HEK293 (cell line): ENCODE data around the gene SAV1.

Experiments
- FEZF1 ChIP-seq: fragments of 450-650 bp; formaldehyde crosslinking; IDR thresholded peaks from 2 replicates; pipeline ENCODE4 v1.5.1; 2016; ENCODE audit warnings: missing biosample characterization, missing genetic modification characterization
- GFI1B ChIP-seq: fragments of 450-650 bp; formaldehyde crosslinking; IDR thresholded peaks from 2 replicates; pipeline ENCODE4 v1.5.1; 2016; ENCODE audit warnings: missing biosample characterization, missing genetic modification characterization
- KLF8 ChIP-seq: fragments of 450-650 bp; formaldehyde crosslinking; IDR thresholded peaks from 2 replicates; pipeline ENCODE4 v1.5.1; 2016; ENCODE audit warnings: missing biosample characterization, missing genetic modification characterization
- OSR2 ChIP-seq: fragments of 450-650 bp; formaldehyde crosslinking; IDR thresholded peaks from 2 replicates; pipeline ENCODE4 v1.5.1; 2016; ENCODE audit warnings: missing biosample characterization, missing genetic modification characterization
- SCRT1 ChIP-seq: fragments of 450-650 bp; formaldehyde crosslinking; IDR thresholded peaks from 2 replicates; pipeline ENCODE4 v1.5.1; 2016; ENCODE audit warnings: missing biosample characterization, missing genetic modification characterization, borderline replicate concordance
- SCRT2 ChIP-seq: fragments of 450-650 bp; formaldehyde crosslinking; IDR thresholded peaks from 2 replicates; pipeline ENCODE4 v1.5.1; 2016; ENCODE audit warnings: missing biosample characterization, missing genetic modification characterization
- ZBTB20 ChIP-seq: fragments of 450-650 bp; formaldehyde crosslinking; IDR thresholded peaks from 2 replicates; pipeline ENCODE4 v1.5.1; 2016; ENCODE audit warnings: missing biosample characterization, missing genetic modification characterization
- ZNF133 ChIP-seq: fragments of 450-650 bp; formaldehyde crosslinking; IDR thresholded peaks from 2 replicates; pipeline ENCODE4 v1.5.1; 2016; ENCODE audit warnings: missing biosample characterization, missing genetic modification characterization
- ZNF155 ChIP-seq: fragments of 450-650 bp; formaldehyde crosslinking; IDR thresholded peaks from 2 replicates; pipeline ENCODE4 v1.5.1; 2016; ENCODE audit warnings: missing biosample characterization, missing genetic modification characterization
- ZNF184 ChIP-seq: fragments of 450-650 bp; IDR thresholded peaks from 2 replicates; pipeline ENCODE4 v1.5.1; 2018; ENCODE audit warnings: missing biosample characterization, mild to moderate bottlenecking, missing genetic modification characterization
- ZNF654 ChIP-seq: fragments of 450-650 bp; formaldehyde crosslinking; IDR thresholded peaks from 2 replicates; pipeline ENCODE4 v1.5.1; 2016; ENCODE audit warnings: low read depth, missing biosample characterization, missing genetic modification characterization
- ZXDB ChIP-seq: fragments of 450-650 bp; formaldehyde crosslinking; IDR thresholded peaks from 2 replicates; pipeline ENCODE4 v1.5.1; 2016; ENCODE audit warnings: missing biosample characterization, missing genetic modification characterization
- TF ChIP-seq, protein P1 (sequence below): fragments of 450-650 bp; formaldehyde crosslinking; conservative IDR thresholded peaks from 2 replicates; pipeline ENCODE4 v1.5.1; 2016; ENCODE audit warnings: low read depth, missing biosample characterization, missing genetic modification characterization
- TF ChIP-seq, protein P2 (sequence below): fragments of 450-650 bp; formaldehyde crosslinking; IDR thresholded peaks from 2 replicates; pipeline ENCODE4 v1.5.1; 2016; ENCODE audit warnings: missing biosample characterization, missing genetic modification characterization
- TF ChIP-seq, protein P3 (sequence below): fragments of 450-650 bp; IDR thresholded peaks from 2 replicates; pipeline ENCODE4 v1.5.1; 2018; ENCODE audit warnings: missing biosample characterization, mild to moderate bottlenecking, missing genetic modification characterization
- TF ChIP-seq, protein P4 (sequence below): fragments of 450-650 bp; formaldehyde crosslinking; IDR thresholded peaks from 2 replicates; pipeline ENCODE4 v1.5.1; 2016; ENCODE audit warnings: missing biosample characterization, missing genetic modification characterization, borderline replicate concordance
- TF ChIP-seq, protein P5 (sequence below): fragments of 450-650 bp; formaldehyde crosslinking; IDR thresholded peaks from 2 replicates; pipeline ENCODE4 v1.5.1; 2016; ENCODE audit warnings: missing biosample characterization, missing genetic modification characterization
- TF ChIP-seq, protein P6 (sequence below): fragments of 450-650 bp; formaldehyde crosslinking; IDR thresholded peaks from 2 replicates; pipeline ENCODE4 v1.5.1; 2016; ENCODE audit warnings: missing biosample characterization, missing genetic modification characterization
- TF ChIP-seq, protein P7 (sequence below): fragments of 450-650 bp; formaldehyde crosslinking; IDR thresholded peaks from 2 replicates; pipeline ENCODE4 v1.5.1; 2017; ENCODE audit warnings: missing biosample characterization, missing genetic modification characterization

SAV1 gene

DNA sequence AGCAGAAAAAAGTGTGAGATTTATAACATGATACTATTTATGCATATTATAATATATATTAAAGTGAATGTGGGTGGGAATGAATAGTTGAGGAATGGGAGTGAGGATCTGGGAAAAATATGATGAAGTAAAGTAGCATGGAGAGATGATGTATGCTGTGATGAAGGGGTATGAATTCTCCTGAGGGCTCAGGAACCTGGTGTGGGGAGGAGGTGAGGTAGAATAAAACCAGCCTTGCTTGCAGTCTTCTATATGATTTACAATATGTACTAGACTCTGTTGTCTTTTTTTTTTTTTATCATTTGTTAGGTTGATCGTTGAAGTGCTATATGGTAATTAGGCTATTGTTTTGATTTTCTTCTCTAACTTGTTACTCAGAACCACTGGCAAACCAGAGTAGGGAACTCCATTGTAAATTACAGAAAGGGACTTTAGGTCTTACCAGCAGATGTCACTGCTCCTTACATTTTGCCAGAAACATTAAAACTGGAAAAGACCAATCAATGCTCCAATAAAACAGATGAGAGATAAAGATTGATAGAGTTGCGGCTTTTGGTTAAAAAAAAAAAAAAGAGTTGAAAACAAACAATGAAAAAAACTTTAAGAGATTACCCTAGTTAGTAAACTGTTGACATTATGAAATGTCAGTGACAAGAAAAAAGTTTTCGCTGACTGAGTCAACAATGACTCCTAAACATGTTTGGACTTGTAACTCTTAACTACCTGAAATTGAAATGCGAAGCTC, 68.2 kb downstream of the SAV1 start (continued):
- TF ChIP-seq, protein P1, sequence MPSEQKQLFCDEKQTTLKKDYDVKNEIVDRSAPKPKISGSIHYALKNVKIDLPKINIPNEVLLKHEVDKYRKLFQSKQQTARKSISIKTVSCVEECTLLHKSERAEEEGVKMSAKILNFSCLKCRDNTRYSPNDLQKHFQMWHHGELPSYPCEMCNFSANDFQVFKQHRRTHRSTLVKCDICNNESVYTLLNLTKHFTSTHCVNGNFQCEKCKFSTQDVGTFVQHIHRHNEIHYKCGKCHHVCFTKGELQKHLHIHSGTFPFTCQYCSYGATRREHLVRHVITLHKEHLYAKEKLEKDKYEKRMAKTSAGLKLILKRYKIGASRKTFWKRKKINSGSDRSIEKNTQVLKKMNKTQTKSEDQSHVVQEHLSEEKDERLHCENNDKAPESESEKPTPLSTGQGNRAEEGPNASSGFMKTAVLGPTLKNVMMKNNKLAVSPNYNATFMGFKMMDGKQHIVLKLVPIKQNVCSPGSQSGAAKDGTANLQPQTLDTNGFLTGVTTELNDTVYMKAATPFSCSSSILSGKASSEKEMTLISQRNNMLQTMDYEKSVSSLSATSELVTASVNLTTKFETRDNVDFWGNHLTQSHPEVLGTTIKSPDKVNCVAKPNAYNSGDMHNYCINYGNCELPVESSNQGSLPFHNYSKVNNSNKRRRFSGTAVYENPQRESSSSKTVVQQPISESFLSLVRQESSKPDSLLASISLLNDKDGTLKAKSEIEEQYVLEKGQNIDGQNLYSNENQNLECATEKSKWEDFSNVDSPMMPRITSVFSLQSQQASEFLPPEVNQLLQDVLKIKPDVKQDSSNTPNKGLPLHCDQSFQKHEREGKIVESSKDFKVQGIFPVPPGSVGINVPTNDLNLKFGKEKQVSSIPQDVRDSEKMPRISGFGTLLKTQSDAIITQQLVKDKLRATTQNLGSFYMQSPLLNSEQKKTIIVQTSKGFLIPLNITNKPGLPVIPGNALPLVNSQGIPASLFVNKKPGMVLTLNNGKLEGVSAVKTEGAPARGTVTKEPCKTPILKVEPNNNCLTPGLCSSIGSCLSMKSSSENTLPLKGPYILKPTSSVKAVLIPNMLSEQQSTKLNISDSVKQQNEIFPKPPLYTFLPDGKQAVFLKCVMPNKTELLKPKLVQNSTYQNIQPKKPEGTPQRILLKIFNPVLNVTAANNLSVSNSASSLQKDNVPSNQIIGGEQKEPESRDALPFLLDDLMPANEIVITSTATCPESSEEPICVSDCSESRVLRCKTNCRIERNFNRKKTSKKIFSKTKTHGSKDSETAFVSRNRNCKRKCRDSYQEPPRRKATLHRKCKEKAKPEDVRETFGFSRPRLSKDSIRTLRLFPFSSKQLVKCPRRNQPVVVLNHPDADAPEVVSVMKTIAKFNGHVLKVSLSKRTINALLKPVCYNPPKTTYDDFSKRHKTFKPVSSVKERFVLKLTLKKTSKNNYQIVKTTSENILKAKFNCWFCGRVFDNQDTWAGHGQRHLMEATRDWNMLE = 0 out of 2 replicates have a peak, but pooled peaks have one; percentile 33
- TF ChIP-seq ZXDB (tag by site-specific recombination) (peak; percentile 49; the same call in 1 of the 2 replicates), ZNF133 (tag by site-specific recombination) (no peak), ZNF654 (tag by site-specific recombination) (peak; percentile 75), FEZF1 (tag by site-specific recombination) (peak; percentile 98), KLF8 (peak; percentile 65), ZNF155 (tag by site-specific recombination) (no peak), ZNF184 (tag by site-specific recombination) (peak; percentile 19; the same call in 1 of the 2 replicates), OSR2 (tag by site-specific recombination) (peak; percentile 73; the same call in 1 of the 2 replicates), GFI1B (0 out of 2 replicates have a peak, but pooled peaks have one; percentile 41), SCRT2 (tag by site-specific recombination) (peak; percentile 58; the same call in 1 of the 2 replicates), SCRT1 (0 out of 2 replicates have a peak, but pooled peaks have one; percentile 26), ZBTB20 (tag by site-specific recombination) (no peak)
- TF ChIP-seq, protein P2, sequence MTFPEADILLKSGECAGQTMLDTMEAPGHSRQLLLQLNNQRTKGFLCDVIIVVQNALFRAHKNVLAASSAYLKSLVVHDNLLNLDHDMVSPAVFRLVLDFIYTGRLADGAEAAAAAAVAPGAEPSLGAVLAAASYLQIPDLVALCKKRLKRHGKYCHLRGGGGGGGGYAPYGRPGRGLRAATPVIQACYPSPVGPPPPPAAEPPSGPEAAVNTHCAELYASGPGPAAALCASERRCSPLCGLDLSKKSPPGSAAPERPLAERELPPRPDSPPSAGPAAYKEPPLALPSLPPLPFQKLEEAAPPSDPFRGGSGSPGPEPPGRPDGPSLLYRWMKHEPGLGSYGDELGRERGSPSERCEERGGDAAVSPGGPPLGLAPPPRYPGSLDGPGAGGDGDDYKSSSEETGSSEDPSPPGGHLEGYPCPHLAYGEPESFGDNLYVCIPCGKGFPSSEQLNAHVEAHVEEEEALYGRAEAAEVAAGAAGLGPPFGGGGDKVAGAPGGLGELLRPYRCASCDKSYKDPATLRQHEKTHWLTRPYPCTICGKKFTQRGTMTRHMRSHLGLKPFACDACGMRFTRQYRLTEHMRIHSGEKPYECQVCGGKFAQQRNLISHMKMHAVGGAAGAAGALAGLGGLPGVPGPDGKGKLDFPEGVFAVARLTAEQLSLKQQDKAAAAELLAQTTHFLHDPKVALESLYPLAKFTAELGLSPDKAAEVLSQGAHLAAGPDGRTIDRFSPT (tag by site-specific recombination) = peak; percentile 35; the same call in 1 of the 2 replicates
- TF ChIP-seq, protein P3, sequence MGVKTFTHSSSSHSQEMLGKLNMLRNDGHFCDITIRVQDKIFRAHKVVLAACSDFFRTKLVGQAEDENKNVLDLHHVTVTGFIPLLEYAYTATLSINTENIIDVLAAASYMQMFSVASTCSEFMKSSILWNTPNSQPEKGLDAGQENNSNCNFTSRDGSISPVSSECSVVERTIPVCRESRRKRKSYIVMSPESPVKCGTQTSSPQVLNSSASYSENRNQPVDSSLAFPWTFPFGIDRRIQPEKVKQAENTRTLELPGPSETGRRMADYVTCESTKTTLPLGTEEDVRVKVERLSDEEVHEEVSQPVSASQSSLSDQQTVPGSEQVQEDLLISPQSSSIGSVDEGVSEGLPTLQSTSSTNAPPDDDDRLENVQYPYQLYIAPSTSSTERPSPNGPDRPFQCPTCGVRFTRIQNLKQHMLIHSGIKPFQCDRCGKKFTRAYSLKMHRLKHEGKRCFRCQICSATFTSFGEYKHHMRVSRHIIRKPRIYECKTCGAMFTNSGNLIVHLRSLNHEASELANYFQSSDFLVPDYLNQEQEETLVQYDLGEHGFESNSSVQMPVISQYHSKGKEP (tag by site-specific recombination) = 0 out of 2 replicates have a peak, but pooled peaks have one; percentile 17
- TF ChIP-seq, protein P4, sequence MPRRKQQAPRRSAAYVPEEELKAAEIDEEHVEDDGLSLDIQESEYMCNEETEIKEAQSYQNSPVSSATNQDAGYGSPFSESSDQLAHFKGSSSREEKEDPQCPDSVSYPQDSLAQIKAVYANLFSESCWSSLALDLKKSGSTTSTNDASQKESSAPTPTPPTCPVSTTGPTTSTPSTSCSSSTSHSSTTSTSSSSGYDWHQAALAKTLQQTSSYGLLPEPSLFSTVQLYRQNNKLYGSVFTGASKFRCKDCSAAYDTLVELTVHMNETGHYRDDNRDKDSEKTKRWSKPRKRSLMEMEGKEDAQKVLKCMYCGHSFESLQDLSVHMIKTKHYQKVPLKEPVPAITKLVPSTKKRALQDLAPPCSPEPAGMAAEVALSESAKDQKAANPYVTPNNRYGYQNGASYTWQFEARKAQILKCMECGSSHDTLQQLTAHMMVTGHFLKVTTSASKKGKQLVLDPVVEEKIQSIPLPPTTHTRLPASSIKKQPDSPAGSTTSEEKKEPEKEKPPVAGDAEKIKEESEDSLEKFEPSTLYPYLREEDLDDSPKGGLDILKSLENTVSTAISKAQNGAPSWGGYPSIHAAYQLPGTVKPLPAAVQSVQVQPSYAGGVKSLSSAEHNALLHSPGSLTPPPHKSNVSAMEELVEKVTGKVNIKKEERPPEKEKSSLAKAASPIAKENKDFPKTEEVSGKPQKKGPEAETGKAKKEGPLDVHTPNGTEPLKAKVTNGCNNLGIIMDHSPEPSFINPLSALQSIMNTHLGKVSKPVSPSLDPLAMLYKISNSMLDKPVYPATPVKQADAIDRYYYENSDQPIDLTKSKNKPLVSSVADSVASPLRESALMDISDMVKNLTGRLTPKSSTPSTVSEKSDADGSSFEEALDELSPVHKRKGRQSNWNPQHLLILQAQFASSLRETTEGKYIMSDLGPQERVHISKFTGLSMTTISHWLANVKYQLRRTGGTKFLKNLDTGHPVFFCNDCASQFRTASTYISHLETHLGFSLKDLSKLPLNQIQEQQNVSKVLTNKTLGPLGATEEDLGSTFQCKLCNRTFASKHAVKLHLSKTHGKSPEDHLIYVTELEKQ (tag by site-specific recombination) = peak; percentile 60; the same call in 1 of the 2 replicates
- TF ChIP-seq, protein P5, sequence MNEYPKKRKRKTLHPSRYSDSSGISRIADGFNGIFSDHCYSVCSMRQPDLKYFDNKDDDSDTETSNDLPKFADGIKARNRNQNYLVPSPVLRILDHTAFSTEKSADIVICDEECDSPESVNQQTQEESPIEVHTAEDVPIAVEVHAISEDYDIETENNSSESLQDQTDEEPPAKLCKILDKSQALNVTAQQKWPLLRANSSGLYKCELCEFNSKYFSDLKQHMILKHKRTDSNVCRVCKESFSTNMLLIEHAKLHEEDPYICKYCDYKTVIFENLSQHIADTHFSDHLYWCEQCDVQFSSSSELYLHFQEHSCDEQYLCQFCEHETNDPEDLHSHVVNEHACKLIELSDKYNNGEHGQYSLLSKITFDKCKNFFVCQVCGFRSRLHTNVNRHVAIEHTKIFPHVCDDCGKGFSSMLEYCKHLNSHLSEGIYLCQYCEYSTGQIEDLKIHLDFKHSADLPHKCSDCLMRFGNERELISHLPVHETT = 0 out of 2 replicates have a peak, but pooled peaks have one; percentile 25
- TF ChIP-seq, protein P6, sequence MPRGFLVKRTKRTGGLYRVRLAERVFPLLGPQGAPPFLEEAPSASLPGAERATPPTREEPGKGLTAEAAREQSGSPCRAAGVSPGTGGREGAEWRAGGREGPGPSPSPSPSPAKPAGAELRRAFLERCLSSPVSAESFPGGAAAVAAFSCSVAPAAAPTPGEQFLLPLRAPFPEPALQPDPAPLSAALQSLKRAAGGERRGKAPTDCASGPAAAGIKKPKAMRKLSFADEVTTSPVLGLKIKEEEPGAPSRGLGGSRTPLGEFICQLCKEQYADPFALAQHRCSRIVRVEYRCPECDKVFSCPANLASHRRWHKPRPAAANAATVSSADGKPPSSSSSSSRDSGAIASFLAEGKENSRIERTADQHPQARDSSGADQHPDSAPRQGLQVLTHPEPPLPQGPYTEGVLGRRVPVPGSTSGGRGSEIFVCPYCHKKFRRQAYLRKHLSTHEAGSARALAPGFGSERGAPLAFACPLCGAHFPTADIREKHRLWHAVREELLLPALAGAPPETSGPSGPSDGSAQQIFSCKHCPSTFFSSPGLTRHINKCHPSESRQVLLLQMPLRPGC (tag by site-specific recombination) = 0 out of 2 replicates have a peak, but pooled peaks have one; percentile 29
- TF ChIP-seq, protein P7, sequence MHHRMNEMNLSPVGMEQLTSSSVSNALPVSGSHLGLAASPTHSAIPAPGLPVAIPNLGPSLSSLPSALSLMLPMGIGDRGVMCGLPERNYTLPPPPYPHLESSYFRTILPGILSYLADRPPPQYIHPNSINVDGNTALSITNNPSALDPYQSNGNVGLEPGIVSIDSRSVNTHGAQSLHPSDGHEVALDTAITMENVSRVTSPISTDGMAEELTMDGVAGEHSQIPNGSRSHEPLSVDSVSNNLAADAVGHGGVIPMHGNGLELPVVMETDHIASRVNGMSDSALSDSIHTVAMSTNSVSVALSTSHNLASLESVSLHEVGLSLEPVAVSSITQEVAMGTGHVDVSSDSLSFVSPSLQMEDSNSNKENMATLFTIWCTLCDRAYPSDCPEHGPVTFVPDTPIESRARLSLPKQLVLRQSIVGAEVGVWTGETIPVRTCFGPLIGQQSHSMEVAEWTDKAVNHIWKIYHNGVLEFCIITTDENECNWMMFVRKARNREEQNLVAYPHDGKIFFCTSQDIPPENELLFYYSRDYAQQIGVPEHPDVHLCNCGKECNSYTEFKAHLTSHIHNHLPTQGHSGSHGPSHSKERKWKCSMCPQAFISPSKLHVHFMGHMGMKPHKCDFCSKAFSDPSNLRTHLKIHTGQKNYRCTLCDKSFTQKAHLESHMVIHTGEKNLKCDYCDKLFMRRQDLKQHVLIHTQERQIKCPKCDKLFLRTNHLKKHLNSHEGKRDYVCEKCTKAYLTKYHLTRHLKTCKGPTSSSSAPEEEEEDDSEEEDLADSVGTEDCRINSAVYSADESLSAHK (tag by site-specific recombination) = peak; percentile 46; the same call in 1 of the 2 replicates
